ENCODE results near the gene GALNT17. TPM values are rescaled to one million over a fixed set of nuclear protein-coding genes. Genes with fewer than 3 reads are reported as not detected.

Gene GALNT17
- total and polyA plus RNA-seq, 12 donors, result 15.1 to 87.0 (median 55.4) TPM

DNA sequence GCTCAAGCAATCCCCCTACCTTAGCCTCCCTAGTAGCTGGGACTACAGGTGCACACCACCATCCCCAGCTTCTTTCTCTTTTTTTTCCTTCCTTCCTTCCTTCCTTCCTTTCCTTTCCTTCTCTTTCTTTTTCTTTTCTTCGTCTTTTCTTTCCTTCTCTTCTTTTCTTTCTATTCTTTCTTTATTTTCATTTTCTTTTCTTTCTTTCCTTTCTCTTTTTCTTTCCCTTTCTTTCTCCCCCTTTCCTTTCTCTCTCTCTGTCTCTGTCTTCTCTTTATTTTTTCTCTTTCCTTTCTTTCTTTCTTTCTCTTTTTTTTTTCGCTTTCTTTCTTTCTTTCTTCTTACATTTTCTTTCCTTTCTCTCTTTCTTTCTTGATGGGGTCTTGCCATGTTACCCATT, 621.3 kb downstream of the GALNT17 start:
- peaks cover 0 to 26% (median 0%) of the 10 kb centered on the region in 11 donors for H3K9me3 ChIP-seq
- intact Hi-C loops (cut with DNase I), result loop anchor here in 6 of 10 donors (5.0 to 10.0 kb wide), 4 partner anchors 739 to 882 kb away; no protein-coding TSS in a partner anchor
- WGBS, 2 donors, result 90 to 96% methylated on average over 2 of the region's 2 CpGs
- no peak for DNase-seq
- peaks cover 0 to 6% (median 0%) of the 10 kb centered on the region in 9 donors for H3K4me1 ChIP-seq
- peaks cover 0 to 45% (median 32%) of the 10 kb centered on the region in 7 donors for H3K27me3 ChIP-seq
- no peak overlapping the region for H3K4me3 ChIP-seq
- TF ChIP-seq, protein P1, sequence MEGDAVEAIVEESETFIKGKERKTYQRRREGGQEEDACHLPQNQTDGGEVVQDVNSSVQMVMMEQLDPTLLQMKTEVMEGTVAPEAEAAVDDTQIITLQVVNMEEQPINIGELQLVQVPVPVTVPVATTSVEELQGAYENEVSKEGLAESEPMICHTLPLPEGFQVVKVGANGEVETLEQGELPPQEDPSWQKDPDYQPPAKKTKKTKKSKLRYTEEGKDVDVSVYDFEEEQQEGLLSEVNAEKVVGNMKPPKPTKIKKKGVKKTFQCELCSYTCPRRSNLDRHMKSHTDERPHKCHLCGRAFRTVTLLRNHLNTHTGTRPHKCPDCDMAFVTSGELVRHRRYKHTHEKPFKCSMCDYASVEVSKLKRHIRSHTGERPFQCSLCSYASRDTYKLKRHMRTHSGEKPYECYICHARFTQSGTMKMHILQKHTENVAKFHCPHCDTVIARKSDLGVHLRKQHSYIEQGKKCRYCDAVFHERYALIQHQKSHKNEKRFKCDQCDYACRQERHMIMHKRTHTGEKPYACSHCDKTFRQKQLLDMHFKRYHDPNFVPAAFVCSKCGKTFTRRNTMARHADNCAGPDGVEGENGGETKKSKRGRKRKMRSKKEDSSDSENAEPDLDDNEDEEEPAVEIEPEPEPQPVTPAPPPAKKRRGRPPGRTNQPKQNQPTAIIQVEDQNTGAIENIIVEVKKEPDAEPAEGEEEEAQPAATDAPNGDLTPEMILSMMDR (IDR thresholded peaks at IDR 0.05), result no peak
- no peaks in the 10 kb centered on the region for H3K36me3 ChIP-seq
- no peak for ATAC-seq
- H3K27ac ChIP-seq, result no peak overlapping the region

DNA sequence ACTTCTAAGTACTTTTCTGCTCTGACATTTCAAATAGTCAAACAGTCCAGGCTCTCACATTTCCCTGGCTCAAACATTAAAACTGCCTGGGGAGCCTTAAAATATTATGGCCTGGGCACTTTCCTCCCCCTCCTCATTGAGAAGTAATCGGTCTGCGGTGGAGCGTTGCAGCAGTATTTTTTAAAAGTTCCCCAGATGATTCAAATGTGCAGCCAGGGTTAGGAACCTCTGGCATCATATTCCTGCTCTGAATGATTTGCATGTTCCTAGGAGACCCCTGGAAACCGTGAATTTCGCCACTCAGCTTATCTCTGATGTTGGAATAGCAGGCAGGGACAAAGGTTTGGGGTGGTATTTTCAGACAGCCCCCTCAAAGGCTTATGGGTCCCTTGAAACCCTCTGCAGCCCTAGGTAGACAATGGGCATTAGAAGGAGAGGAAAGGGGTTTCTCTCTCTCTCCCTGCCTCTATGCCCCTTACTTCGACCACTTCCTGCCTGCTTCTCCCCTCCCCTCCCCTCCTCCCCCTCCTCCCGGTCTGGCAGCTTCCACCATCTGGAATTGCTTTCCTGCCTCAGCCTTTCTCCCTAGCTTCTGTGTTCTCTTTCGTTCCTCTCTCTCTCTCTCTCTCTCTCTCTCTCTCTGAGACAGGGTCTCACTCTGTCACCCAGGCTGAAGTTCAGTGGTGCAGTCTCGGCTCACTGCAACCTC, 622.2 kb downstream of the GALNT17 start:
- DNase-seq, result no peak
- peaks cover 0 to 6% (median 0%) of the 10 kb centered on the region in 9 donors for H3K4me1 ChIP-seq
- TF ChIP-seq, protein P1 (IDR thresholded peaks at IDR 0.05), result no peak
- H3K27me3 ChIP-seq, result peaks cover 0 to 45% (median 32%) of the 10 kb centered on the region in 7 donors
- H3K36me3 ChIP-seq, result no peaks in the 10 kb centered on the region
- intact Hi-C loops (cut with DNase I), result loop anchor here in 6 of 10 donors (5.0 to 10.0 kb wide), 4 partner anchors 738 to 881 kb away; no protein-coding TSS in a partner anchor
- 38 to 40% methylated on average over 9 of the region's 9 CpGs for WGBS, 2 donors
- H3K4me3 ChIP-seq, result no peak overlapping the region
- H3K9me3 ChIP-seq, result peaks cover 0 to 22% (median 0%) of the 10 kb centered on the region in 11 donors
- no peak overlapping the region for H3K27ac ChIP-seq
- ATAC-seq, result no peak

DNA sequence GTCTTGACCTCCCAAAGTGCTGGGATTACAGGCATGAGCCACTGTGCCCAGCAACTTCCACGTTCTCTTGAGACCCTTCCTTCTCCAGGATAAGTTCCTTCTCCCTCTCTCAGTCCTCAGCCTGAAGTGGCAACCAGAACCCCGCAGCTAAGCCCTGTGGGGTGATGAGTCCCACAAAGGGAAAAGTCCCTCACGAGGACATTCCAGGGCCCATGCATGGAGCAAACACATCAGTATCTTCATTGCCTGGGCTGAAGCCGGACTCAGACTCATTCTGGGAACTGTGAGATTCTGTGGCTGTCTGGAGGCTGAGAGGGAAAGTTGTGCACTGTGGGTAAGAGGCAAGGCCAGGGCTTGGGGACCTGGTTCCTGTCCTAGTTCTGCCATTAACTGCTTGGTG, 622.9 kb downstream of the GALNT17 start:
- H3K9me3 ChIP-seq, result peaks cover 0 to 29% (median 0%) of the 10 kb centered on the region in 11 donors
- ATAC-seq (no peak), DNase-seq (no peak)
- peaks cover 0 to 6% (median 0%) of the 10 kb centered on the region in 9 donors for H3K4me1 ChIP-seq
- peaks cover 0 to 45% (median 32%) of the 10 kb centered on the region in 7 donors for H3K27me3 ChIP-seq
- H3K27ac ChIP-seq, result no peak overlapping the region
- intact Hi-C loops (cut with DNase I), result loop anchor here in 6 of 10 donors (5.0 to 10.0 kb wide), 4 partner anchors 737 to 880 kb away; no protein-coding TSS in a partner anchor
- H3K4me3 ChIP-seq, result no peak overlapping the region
- TF ChIP-seq, protein P1 (IDR thresholded peaks at IDR 0.05), result no peak
- no peaks in the 10 kb centered on the region for H3K36me3 ChIP-seq
- 82 to 83% methylated on average over 4 of the region's 4 CpGs for WGBS, 2 donors

DNA sequence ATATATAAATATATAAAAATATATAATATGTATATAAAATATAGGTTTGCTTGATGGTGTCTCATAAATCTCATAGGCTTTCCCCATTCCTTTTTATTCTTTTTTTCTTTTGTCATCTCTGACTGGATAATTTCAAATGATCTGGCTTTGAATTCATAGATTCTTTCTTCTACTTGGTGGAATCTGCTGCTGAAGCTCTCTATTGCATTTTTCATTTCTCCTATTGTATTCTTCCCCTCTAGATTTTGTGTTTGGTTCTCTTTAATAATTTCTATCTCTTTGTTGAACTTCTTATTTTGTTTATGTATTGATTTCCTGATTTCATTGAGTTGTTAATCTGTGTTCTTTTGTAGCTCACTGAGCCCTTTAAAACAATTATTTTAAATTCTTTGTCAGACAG, 629.4 kb downstream of the GALNT17 start:
- Histone ChIP-seq H3K4me3 (no peak overlapping the region), H3K4me1 (no peaks in the 10 kb centered on the region), H3K9me3 (peaks cover 0 to 58% (median 14%) of the 10 kb centered on the region in 11 donors), H3K27ac (no peak overlapping the region), H3K27me3 (peaks cover 0 to 2% (median 0%) of the 10 kb centered on the region in 7 donors), H3K36me3 (no peaks in the 10 kb centered on the region)
- intact Hi-C loops (cut with DNase I), result no loop called here
- TF ChIP-seq, protein P1 (IDR thresholded peaks at IDR 0.05), result no peak
- no peak for ATAC-seq
- no peak for DNase-seq

Small RNAs within 50 kb of the gene (microRNA-seq; reads per million reads assigned to microRNA genes)
- 0 reads per million in 2 donors for gene MIR3914-1
- 0 reads per million in 2 donors for gene MIR3914-2
